IMR-90 (cell line): Measurements from ENCODE around the gene XPA. TPM values are rescaled to one million over a fixed set of nuclear protein-coding genes. Genes with fewer than 3 reads are reported as not detected.
A peak's percentile ranks its signal among the peaks of the same experiment; 100 is the strongest.

Source experiments
- ATAC-seq: fragments of 200-7000 bp; cut with Tn5 transposase; 2 replicates; pipeline ENCODE4 v1.9.1; 2020; ENCODE audit warnings: low read depth, mild to moderate bottlenecking, moderate library complexity
- BruUV-seq: library from RNA; stranded (reverse); fragments of 400-500 nt; replicated peaks from 2 replicates; lab custom pipeline; 2021; lab: Mats Ljungman, UMichigan
- CTCF ChIA-PET: fragments of 300-600 bp; formaldehyde crosslinking; extraction: SDS; loops from one replicate; lab custom pipeline; 2021; ENCODE audit warnings: antibody characterized with exemption; lab: Yijun Ruan, JAX
- POLR2A ChIA-PET: fragments of 300-600 bp; sonication (Branson Sonifier 250); formaldehyde crosslinking; loops from one replicate; lab custom pipeline; 2022; ENCODE audit warnings: antibody characterized with exemption; ENCODE audit not compliant: unreplicated experiment; lab: Charles Lee
- DNase-seq: peaks from one replicate; pipeline ENCODE4 v3.0.0; 2013
- H2AFZ ChIP-seq: replicated peaks from 2 replicates; pipeline ENCODE3; 2013; ENCODE audit warnings: low read length, mild to moderate bottlenecking; ENCODE audit not compliant: poor library complexity
- H2AK5ac ChIP-seq: 2 replicates; pipeline ENCODE4 v1.6.1; 2013; ENCODE audit warnings: low read depth, low read length, inconsistent platforms
- H2AK9ac ChIP-seq: replicated peaks from 2 replicates; pipeline ENCODE3; 2013; ENCODE audit warnings: mild to moderate bottlenecking, low read depth, low read length, moderate library complexity; ENCODE audit not compliant: poor library complexity
- H2BK120ac ChIP-seq: 2 replicates; pipeline ENCODE4 v1.6.1; 2013; ENCODE audit warnings: low read depth, low read length, inconsistent platforms
- H2BK15ac ChIP-seq: 3 replicates; pipeline ENCODE4 v1.6.1; 2013; ENCODE audit warnings: low read depth, low read length, inconsistent platforms
- H2BK20ac ChIP-seq: 2 replicates; pipeline ENCODE4 v1.6.1; 2013; ENCODE audit warnings: low read depth, mild to moderate bottlenecking, inconsistent platforms, low read length, moderate library complexity
- H2BK5ac ChIP-seq: 2 replicates; pipeline ENCODE4 v1.6.1; 2013; ENCODE audit warnings: mild to moderate bottlenecking, low read depth, low read length, inconsistent platforms; ENCODE audit not compliant: poor library complexity, severe bottlenecking
- H3K14ac ChIP-seq: replicated peaks from 2 replicates; pipeline ENCODE4 v1.6.1; 2013; ENCODE audit warnings: low read depth, low read length, inconsistent platforms
- H3K18ac ChIP-seq: 2 replicates; pipeline ENCODE4 v1.6.1; 2013; ENCODE audit warnings: low read depth, low read length, control low read depth
- H3K23ac ChIP-seq: 2 replicates; pipeline ENCODE4 v1.6.1; 2013; ENCODE audit warnings: low read depth, low read length, inconsistent platforms
- H3K27ac ChIP-seq: 2 replicates; pipeline ENCODE4 v1.5.1; 2013; ENCODE audit warnings: mild to moderate bottlenecking, control low read depth, low read length; ENCODE audit not compliant: insufficient read depth
- H3K27me3 ChIP-seq: 2 replicates; pipeline ENCODE4 v1.6.1; 2013; ENCODE audit warnings: low read length; ENCODE audit not compliant: control insufficient read depth, insufficient read depth
- H3K36me3 ChIP-seq: 2 replicates; pipeline ENCODE4 v1.6.1; 2013; ENCODE audit warnings: low read length, mixed read lengths; ENCODE audit not compliant: control insufficient read depth, insufficient read depth
- H3K4ac ChIP-seq: 2 replicates; pipeline ENCODE4 v1.6.1; 2013; ENCODE audit warnings: low read depth, low read length, inconsistent platforms
- H3K4me1 ChIP-seq: 2 replicates; pipeline ENCODE4 v1.6.1; 2013; ENCODE audit warnings: low read length, mixed read lengths; ENCODE audit not compliant: control insufficient read depth, insufficient read depth
- H3K4me2 ChIP-seq: 2 replicates; pipeline ENCODE4 v1.6.1; 2013; ENCODE audit warnings: low read depth, mild to moderate bottlenecking, control low read depth, low read length, moderate library complexity
- H3K4me3 ChIP-seq: 2 replicates; pipeline ENCODE4 v1.5.1; 2013; ENCODE audit warnings: low read depth, mild to moderate bottlenecking, control low read depth, low read length, moderate library complexity; ENCODE audit not compliant: insufficient read depth
- H3K56ac ChIP-seq: 2 replicates; pipeline ENCODE4 v1.6.1; 2013; ENCODE audit warnings: low read length, inconsistent platforms; ENCODE audit not compliant: insufficient read depth; ENCODE audit errors: extremely low read depth
- H3K79me1 ChIP-seq, 2 experiments: 2 replicates each; pipeline ENCODE4 v1.6.1; 2013; ENCODE audit warnings: low read length in 2 of 2, inconsistent platforms in 1 of 2, low read depth in 1 of 2
- H3K9ac ChIP-seq: 2 replicates; pipeline ENCODE4 v1.6.1; 2013; ENCODE audit warnings: low read depth, low read length, control low read depth
- H3K9me1 ChIP-seq: 2 replicates; pipeline ENCODE4 v1.6.1; 2013; ENCODE audit warnings: low read length, inconsistent platforms; ENCODE audit not compliant: insufficient read depth
- H3K9me3 ChIP-seq: 2 replicates; pipeline ENCODE4 v1.6.1; 2013; ENCODE audit warnings: low read length; ENCODE audit not compliant: control insufficient read depth, insufficient read depth
- H4K20me1 ChIP-seq: 2 replicates; pipeline ENCODE4 v1.6.1; 2013; ENCODE audit warnings: low read length, inconsistent platforms; ENCODE audit not compliant: insufficient read depth
- H4K5ac ChIP-seq: 2 replicates; pipeline ENCODE4 v1.6.1; 2013; ENCODE audit warnings: mild to moderate bottlenecking, low read depth, low read length, control low read depth
- H4K8ac ChIP-seq, 2 experiments: 2 replicates each; pipeline ENCODE4 v1.6.1; 2013; ENCODE audit warnings: low read depth in 2 of 2, low read length in 2 of 2, control low read depth in 1 of 2, inconsistent platforms in 1 of 2
- H4K91ac ChIP-seq: 2 replicates; pipeline ENCODE4 v1.6.1; 2013; ENCODE audit warnings: low read depth, low read length, inconsistent platforms; ENCODE audit not compliant: insufficient read depth
- CEBPB ChIP-seq: IDR thresholded peaks from 2 replicates; pipeline ENCODE4 v1.6.1; 2012; ENCODE audit warnings: low read depth, low read length, improper control_type of control experiment
- MAFK ChIP-seq: IDR thresholded peaks from 2 replicates; pipeline ENCODE4 v1.6.1; 2012; ENCODE audit warnings: low read depth, low read length, improper control_type of control experiment
- WGBS, 2 experiments: methylation state at CpG; one replicate each; pipeline versions ENCODE4 v1.1.5 to v1.1.7; 2013; ENCODE audit warnings: missing lambda C conversion rate in 2 of 2; ENCODE audit not compliant: insufficient read length in 1 of 2; ENCODE audit errors: extremely low coverage in 2 of 2; 5-methylcytosine and 5-hydroxymethylcytosine counted together
- dilution Hi-C: fragments of 300-500 bp; cut with HindIII; formaldehyde crosslinking; loops from one replicate; pipeline ENCODE4 v1.14.3; 2018; ENCODE audit warnings: low sequenced_read_pairs; ENCODE audit not compliant: unreplicated experiment
- in situ Hi-C: fragments of 300-500 bp; cut with MboI; formaldehyde crosslinking; loops from 3 replicates; pipeline ENCODE4 v1.14.3; 2019; ENCODE audit warnings: low sequenced_read_pairs, inconsistent platforms, mixed read lengths
- intact Hi-C: fragments of 100-400 bp; cut with micrococcal nuclease; formaldehyde crosslinking; loops from 2 replicates; pipeline ENCODE4 v1.10.0; 2022
- polyA plus RNA-seq, 3 experiments: library from polyadenylated mRNA; depleted of rRNA; stranded (reverse); fragments of >200 nt; gene quantifications; 2 replicates each; pipeline ENCODE4 v1.2.3, GENCODE V29; 2012; ENCODE audit warnings: low replicate concordance in 1 of 3
- total RNA-seq: library from RNA; depleted of rRNA; stranded (reverse); fragments of >200 nt; gene quantifications from 2 replicates; pipeline ENCODE4 v1.2.3, GENCODE V29; 2012

Gene XPA
- total and polyA plus RNA-seq, 2 of the 4 experiments (the other 2 are of a cell fraction), result 1.4 to 2.2 TPM

DNA sequence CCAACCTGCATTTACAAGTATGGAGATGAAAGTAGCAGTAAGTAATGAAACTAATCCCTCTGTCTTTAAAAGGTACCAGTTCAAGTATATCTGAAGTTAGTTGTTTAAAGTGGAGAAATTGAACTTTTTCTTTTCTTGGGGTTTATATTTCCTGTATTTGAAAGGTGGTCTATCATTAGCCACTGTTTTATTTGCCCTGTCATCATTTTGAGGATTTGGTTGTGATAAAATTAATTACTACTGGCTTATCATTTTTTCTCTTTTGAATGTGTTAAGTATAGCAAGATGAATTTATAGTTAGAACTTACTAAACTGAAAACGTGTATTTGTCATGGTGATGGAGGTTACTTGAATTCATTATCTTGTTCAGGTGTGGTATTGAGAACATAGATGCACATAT, 38.4 kb downstream of the XPA start:
- Histone ChIP-seq H3K36me3 (peaks cover 35% of the 10 kb centered on the region), H2BK120ac (no peak overlapping the region), H3K4me3 (no peak overlapping the region), H4K91ac (no peak overlapping the region), H4K20me1 (no peaks in the 10 kb centered on the region), H3K27me3 (no peaks in the 10 kb centered on the region), H2BK15ac (no peak overlapping the region), H4K5ac (no peak overlapping the region), H2AFZ (no peak overlapping the region), H2BK5ac (no peak overlapping the region), H2BK20ac (no peak overlapping the region), H3K27ac (no peak overlapping the region), H3K56ac (no peak overlapping the region), H3K4me2 (no peak overlapping the region), H3K4ac (no peak overlapping the region), H4K8ac (no peak overlapping the region), H3K4me1 (peaks cover 4% of the 10 kb centered on the region), H3K18ac (no peak overlapping the region), H3K23ac (no peak overlapping the region), H3K14ac (no peak overlapping the region), H3K9me3 (no peaks in the 10 kb centered on the region), H2AK5ac (no peak overlapping the region), H2AK9ac (no peak overlapping the region), H3K9ac (no peak overlapping the region), H3K79me1 (peaks cover 24 to 25% of the 10 kb centered on the region in 2 experiments), H3K9me1 (peaks cover 4% of the 10 kb centered on the region; the same call in 1 of the 2 replicates)
- no CpG with 5 or more reads among the region's 1 CpG for WGBS, 2 experiments
- DNase-seq (no peak), ATAC-seq (no peak)
- dilution Hi-C loops (no loop called here), in situ Hi-C loops (no loop called here), intact Hi-C loops (no loop called here)
- TF ChIP-seq MAFK (peak; percentile 83), CEBPB (no peak)
- ChIA-PET POLR2A (no interaction called here), CTCF (interaction anchor here (0.8 kb wide), 1 partner anchor 177 kb away, joined by 3 read pairs; no protein-coding TSS in a partner anchor)
- no TSS peak for BruUV-seq
